Breast epithelium (tissue), 4 donors: ENCODE measurements around the gene DOCK3. TPM values are rescaled to one million over a fixed set of nuclear protein-coding genes. Genes with fewer than 3 reads are reported as not detected.
"Not testable (repeated sequence)": the region's sequence is repeated elsewhere in the genome, so short reads cannot be mapped to it uniquely, and the experiment has no call there.

Experiments
- DNase-seq, 2 donors: peaks; one replicate each; pipeline ENCODE4 v3.0.0-alpha.2; 2019; ENCODE audit warnings: low spot score in 2 of 2
- H3K27ac ChIP-seq, 2 donors: fragments of 200-600 bp; sonication (generic) in 1 of 2; one replicate each; pipeline ENCODE4 v1.5.1; 2016 to 2019; ENCODE audit warnings: mild to moderate bottlenecking in 1 of 2
- H3K27me3 ChIP-seq, 2 donors: fragments of 200-600 bp; sonication (generic) in 1 of 2; one replicate each; pipeline versions ENCODE4 v1.5.1 to v1.6.0; 2017 to 2019; ENCODE audit warnings: control low read depth in 1 of 2, mild to moderate bottlenecking in 1 of 2
- H3K36me3 ChIP-seq: fragments of 200-600 bp; one replicate; pipeline ENCODE4 v1.5.1; 2019
- H3K4me1 ChIP-seq, 2 donors: fragments of 200-600 bp; sonication (generic); one replicate each; pipeline ENCODE4 v1.5.1; 2016 to 2019; ENCODE audit warnings: control low read depth in 1 of 2
- H3K4me3 ChIP-seq, 3 donors: fragments of 200-600 bp; sonication (generic); 1 replicate in 2 of 3; 2 replicates in 1 of 3; pipeline ENCODE4 v1.5.1; 2016 to 2019; ENCODE audit warnings: mild to moderate bottlenecking in 3 of 3, moderate library complexity in 2 of 3
- H3K9me3 ChIP-seq, 2 donors: fragments of 200-600 bp; sonication (generic) in 1 of 2; one replicate each; pipeline ENCODE4 v1.5.1; 2016 to 2019; ENCODE audit warnings: control low read depth in 1 of 2
- CTCF ChIP-seq, 3 donors: fragments of 450-650 bp; IDR thresholded peaks; one replicate each; pipeline ENCODE4 v1.5.1; 2016 to 2017; ENCODE audit warnings: antibody characterized with exemption in 3 of 3, mild to moderate bottlenecking in 3 of 3, moderate library complexity in 3 of 3
- POLR2A ChIP-seq: fragments of 450-650 bp; IDR thresholded peaks from one replicate; pipeline ENCODE4 v1.6.1; 2016; ENCODE audit warnings: antibody characterized with exemption, mild to moderate bottlenecking, moderate library complexity
- POLR2AphosphoS5 ChIP-seq, 3 donors: sonication (generic); formaldehyde crosslinking; IDR thresholded peaks; one replicate each; pipeline ENCODE4 v1.6.1; 2017; ENCODE audit warnings: antibody characterized with exemption in 3 of 3
- intact Hi-C: fragments of 100-400 bp; cut with DNase I; formaldehyde crosslinking; loops from one replicate; pipeline ENCODE4 v1.15.1; 2023; ENCODE audit warnings: low total_unique reads
- total RNA-seq, 3 donors: library from RNA; depleted of rRNA; stranded (reverse); fragments of >200 nt; gene quantifications; one replicate each; pipeline ENCODE4 v1.1.0, GENCODE V29; 2016

The DOCK3 gene
- total RNA-seq, 3 donors from 2014 or later, result 0.64 to 0.73 (median 0.66) TPM

GRCh38 chr3:51243924-51244323, 569.2 kb downstream of the DOCK3 start:
- Histone ChIP-seq H3K36me3 (no peaks in the 10 kb centered on the region), H3K4me3 (no peak overlapping the region), H3K27me3 (no peaks in the 10 kb centered on the region), H3K9me3 (no peaks in the 10 kb centered on the region), H3K27ac (no peak overlapping the region), H3K4me1 (no peaks in the 10 kb centered on the region)
- TF ChIP-seq POLR2A (no peak), CTCF (IDR thresholded peaks at IDR 0.05) (no peak), POLR2AphosphoS5 (IDR thresholded peaks at IDR 0.05) (no peak)
- no peak for DNase-seq
- intact Hi-C loops, result no loop called here

DNA sequence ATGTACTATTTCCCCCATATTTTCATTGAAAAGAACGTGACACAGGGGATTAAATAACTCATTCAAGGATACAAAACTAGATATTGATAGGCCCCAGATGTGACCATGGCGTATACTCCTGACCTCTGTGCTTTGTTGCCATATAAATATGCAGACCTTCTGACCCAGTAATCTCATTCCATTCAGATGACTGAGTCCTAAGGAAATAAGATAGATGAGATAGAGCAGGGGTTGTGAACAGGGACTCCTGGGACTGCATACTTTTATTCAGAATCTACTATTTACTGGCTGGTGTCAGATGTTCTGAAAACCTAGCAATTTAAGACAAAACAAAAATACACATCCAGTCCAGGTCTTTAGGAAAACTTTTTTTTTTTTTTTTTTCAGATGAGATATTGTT, 571.1 kb downstream of the DOCK3 start:
- intact Hi-C loops, result no loop called here
- TF ChIP-seq POLR2AphosphoS5 (IDR thresholded peaks at IDR 0.05), result no peak
- no peak for DNase-seq

GRCh38 chr3:51257870-51258269, 583.1 kb downstream of the DOCK3 start:
- intact Hi-C loops, result no loop called here
- H3K4me1 ChIP-seq, result no peaks in the 10 kb centered on the region
- H3K27me3 ChIP-seq, result no peaks in the 10 kb centered on the region
- H3K27ac ChIP-seq, result no peak overlapping the region
- H3K9me3 ChIP-seq, result no peaks in the 10 kb centered on the region
- H3K36me3 ChIP-seq, result no peaks in the 10 kb centered on the region
- no peak for DNase-seq
- TF ChIP-seq CTCF (IDR thresholded peaks at IDR 0.05) (no peak), POLR2AphosphoS5 (IDR thresholded peaks at IDR 0.05) (no peak), POLR2A (no peak)
- H3K4me3 ChIP-seq, result no peak overlapping the region

More for the DNA sequence above, 571.1 kb downstream of the DOCK3 start:
- Histone ChIP-seq H3K27ac (no peak overlapping the region), H3K36me3 (no peaks in the 10 kb centered on the region), H3K9me3 (no peaks in the 10 kb centered on the region), H3K4me1 (no peaks in the 10 kb centered on the region), H3K4me3 (no peak overlapping the region), H3K27me3 (no peaks in the 10 kb centered on the region)

- DNase-seq, result not testable (repeated sequence)
These were observed 589.4 kb downstream of the DOCK3 start for GRCh38 chr3:51264166-51264565.

GRCh38 chr3:51268132-51268531, 593.4 kb downstream of the DOCK3 start:
- Histone ChIP-seq H3K4me1 (no peaks in the 10 kb centered on the region), H3K4me3 (no peak overlapping the region), H3K9me3 (peaks cover 2 to 9% of the 10 kb centered on the region in 2 donors), H3K27ac (no peak overlapping the region), H3K36me3 (no peaks in the 10 kb centered on the region), H3K27me3 (no peaks in the 10 kb centered on the region)
- TF ChIP-seq POLR2AphosphoS5 (IDR thresholded peaks at IDR 0.05) (no peak), CTCF (IDR thresholded peaks at IDR 0.05) (no peak), POLR2A (no peak)
- DNase-seq, result no peak
- intact Hi-C loops, result no loop called here

More at GRCh38 chr3:51264166-51264565, 589.4 kb downstream of the DOCK3 start:
- H3K4me1 ChIP-seq, intact Hi-C loops, H3K4me3 ChIP-seq, H3K36me3 ChIP-seq, H3K27me3 ChIP-seq, H3K9me3 ChIP-seq, H3K27ac ChIP-seq: not testable (repeated sequence)

GRCh38 chr3:51269466-51269865, 594.7 kb downstream of the DOCK3 start:
- H3K27ac ChIP-seq, result no peak overlapping the region
- no peak for DNase-seq
- H3K4me1 ChIP-seq, result no peaks in the 10 kb centered on the region
- no peak overlapping the region for H3K4me3 ChIP-seq
- TF ChIP-seq POLR2A (no peak), CTCF (IDR thresholded peaks at IDR 0.05) (no peak), POLR2AphosphoS5 (IDR thresholded peaks at IDR 0.05) (no peak)
- H3K9me3 ChIP-seq, result peaks cover 2 to 9% of the 10 kb centered on the region in 2 donors
- H3K27me3 ChIP-seq, result no peaks in the 10 kb centered on the region
- intact Hi-C loops, result no loop called here
- no peaks in the 10 kb centered on the region for H3K36me3 ChIP-seq
